Measurements from ENCODE around the gene CDC42BPG.

The CDC42BPG gene

GRCh38 chr11:64804346-64805210, 39.9 kb downstream of the CDC42BPG start:
- peak; percentile 46 for DNase-seq (ENCODE audit: low spot score)

- DNase-seq (ENCODE audit: low spot score): no peak
Measured at GRCh38 chr11:64803846-64804345, 40.6 kb downstream of the CDC42BPG start.

DNA sequence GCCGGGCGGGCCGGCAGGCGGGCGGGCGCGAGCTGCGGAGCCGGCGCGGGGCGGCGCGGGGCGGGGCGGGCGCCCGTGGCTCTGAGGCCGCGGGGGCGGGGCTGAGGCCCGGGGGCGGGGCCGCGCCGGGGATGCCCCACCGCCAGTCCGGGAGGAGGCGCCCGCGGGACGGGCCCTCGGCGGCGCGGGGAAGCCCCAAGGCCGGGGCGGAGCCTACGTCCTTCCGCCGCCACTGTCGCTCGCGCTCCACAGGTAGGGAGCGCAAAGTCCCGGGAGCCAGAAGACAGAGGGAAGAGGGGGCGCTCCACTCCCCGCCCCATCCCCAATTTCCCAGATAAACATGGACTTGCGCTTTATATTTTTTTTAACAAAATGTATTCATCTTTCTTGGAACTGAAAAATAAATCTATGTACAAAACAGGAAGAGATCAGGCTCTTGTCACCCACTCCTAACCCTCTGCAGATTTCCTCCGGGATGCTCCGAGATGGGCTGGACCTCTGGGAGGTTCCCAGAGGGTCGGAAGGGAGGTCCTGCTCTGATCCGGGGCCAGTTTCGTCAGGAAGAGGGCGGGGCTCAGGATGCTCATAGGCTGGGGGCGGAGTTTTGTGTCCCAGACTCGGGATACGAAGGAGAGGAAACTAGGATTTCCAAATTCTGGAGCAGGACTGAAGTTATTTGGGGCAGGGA, 41.2 kb downstream of the CDC42BPG start, which contains the start of gene MAP4K2:
TSS of gene MAP4K2 (minus strand) at position 57 of the 688 bp plus-strand sequence. CDS start 65 bp downstream, outside the sequence.
- peak; percentile 88 for DNase-seq (ENCODE audit: low spot score)

DNA sequence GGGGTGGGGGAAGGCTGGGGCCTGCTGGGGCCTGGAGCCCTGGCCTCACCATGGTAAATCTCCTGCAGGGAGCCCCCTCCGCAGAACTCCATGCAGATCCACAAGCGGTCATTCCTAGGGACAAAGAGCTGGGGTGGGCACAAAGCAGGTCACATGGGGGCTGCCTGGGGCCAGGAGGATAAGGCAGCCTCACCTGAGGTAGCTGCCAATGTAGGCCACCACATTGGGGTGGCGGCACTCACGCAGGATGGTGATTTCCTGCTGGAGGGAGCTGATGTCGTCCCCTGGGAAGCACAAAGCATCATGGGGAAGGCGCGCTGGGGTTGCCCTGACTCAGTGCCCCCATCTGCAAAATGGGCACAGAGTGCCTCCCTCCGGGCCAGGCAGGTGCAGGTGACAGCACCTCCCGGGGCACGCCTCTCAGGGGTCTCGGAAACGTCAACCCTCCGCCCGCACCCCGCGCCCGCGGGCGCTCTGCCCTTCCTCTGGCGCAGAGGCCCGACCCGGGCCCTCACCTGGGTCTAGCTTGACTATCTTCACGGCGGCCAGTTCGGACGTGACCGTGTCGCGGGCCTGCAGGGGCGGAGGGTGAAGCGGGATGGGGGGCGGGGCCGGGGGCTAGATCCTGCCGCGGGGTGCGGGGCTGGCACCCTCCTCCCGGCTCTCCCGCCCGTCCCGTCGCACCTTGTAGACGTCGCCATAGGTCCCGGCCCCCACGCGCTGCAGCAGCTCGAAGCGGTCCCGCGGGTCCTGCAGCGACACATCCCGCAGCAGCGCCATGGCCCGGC, 41.9 kb downstream of the CDC42BPG start:
- DNase-seq (ENCODE audit: low spot score): peak; percentile 18

DNA sequence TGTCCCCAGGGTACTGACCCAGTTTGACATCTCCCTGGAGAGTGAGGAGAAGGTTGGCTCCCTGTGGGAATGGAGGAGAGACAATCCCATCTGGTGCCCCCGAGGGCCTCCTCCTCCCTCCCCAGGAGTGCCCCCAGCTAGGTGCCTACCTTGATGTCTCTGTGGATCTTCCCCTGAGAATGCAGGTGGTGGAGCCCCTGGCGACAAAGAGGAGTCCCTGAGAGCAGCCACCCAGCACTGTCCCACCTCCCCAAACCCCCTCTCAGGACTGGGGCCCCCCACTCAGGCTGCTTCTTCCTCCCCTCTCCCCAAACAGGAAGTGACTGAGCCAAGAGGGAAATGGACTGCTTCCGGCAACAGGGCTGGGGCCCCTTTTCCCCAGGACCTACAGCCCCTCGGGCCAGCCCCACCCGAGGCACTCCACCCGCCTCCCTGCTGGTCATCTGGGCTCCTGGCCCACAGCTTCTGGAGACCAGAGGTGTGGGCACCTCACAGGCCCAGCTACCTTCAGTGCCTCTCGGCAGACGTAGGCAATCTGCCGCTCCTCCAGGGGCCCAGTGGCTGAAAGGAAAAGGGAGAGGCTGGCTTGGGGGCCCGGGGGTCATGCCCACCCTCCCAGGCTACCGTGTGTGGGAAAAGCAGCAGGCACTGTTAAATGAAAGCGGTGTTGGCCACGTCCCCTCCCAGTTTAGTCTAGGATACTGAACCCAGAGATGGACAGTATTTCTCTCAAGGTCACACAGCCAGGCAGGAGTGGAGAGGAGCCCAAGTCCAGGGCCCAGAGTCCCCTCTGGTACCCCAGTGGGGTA, 42.7 kb downstream of the CDC42BPG start:
- no peak for DNase-seq (ENCODE audit: low spot score)

DNA sequence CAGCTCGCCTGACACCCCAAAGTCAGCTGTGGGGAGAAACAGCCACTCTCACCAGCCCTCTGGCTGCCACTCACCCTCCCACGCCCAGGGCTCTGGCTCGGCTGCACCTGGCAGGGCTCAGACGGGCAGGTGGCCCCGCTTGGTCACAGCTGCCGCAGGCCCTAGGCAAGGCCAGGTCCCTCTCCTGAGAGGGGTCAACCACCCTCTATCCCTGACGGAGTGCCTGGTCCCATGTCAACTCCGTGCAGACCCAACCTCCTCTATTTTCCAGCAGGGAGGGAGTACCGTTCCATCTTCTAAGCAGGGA, 43.3 kb downstream of the CDC42BPG start:
- no peak for DNase-seq (ENCODE audit: low spot score)

DNA sequence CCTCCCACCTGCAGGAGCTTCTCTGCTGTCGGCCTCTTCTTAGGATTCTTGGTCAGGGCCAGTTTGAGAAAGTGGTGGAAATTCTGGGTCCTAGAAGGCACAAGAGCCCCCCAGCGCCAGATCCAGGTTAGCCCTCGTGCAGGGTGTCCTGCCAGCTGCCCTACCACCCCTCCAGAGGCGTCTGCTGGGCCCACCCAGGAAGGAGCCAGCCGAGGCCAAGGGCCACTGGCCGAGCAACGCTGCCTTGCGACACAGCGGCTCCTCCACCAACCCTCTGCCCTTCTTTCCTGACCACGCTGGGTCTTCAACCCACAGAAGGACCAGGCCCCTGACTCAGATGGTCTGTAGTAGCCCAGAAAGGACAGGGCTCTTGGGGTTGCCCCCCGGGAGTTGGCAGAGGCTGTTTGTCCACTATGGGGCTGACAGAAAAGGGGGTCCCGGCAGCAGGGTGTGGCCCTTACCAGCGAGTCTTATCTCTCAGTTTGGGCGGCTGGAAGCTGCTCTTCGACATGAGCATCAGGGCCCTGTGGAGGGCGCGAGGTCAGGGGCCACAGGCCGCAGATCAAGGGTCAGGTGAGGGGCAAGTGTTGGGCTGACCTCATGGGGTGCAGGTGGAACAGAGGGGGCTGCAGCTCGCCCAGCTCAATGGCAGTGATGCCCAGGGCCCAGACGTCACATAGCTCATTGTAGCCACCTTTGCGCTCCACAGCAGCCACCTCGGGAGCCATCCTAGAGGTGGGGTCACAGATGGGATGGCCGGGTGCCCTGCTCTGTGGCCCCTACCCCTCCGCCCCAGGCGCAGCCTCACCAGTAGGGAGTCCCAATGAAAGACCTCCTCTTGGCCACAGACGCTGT, 43.9 kb downstream of the CDC42BPG start:
- DNase-seq (ENCODE audit: low spot score): no peak

- peak; percentile 17 for DNase-seq (ENCODE audit: low spot score)
Measured at GRCh38 chr11:64799623-64800302, 44.7 kb downstream of the CDC42BPG start.

DNA sequence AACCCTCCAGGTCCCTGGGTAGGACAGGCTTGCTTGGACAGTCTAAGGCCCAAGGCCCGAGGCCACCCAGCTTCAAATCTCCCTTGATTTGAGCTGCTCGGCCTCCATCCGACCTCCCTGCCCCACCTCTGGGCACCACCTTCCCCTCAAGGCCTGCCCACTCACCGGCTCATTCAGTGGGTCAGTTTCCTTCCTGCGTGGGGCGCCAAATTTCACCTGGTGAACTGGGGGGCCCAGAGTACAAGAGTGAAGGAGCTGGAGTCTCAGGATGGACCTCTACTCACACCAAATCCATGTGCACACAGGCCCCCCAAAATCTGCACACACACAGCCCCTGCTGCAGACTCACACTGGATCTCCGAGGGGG, 45.2 kb downstream of the CDC42BPG start:
- DNase-seq (ENCODE audit: low spot score): no peak

DNA sequence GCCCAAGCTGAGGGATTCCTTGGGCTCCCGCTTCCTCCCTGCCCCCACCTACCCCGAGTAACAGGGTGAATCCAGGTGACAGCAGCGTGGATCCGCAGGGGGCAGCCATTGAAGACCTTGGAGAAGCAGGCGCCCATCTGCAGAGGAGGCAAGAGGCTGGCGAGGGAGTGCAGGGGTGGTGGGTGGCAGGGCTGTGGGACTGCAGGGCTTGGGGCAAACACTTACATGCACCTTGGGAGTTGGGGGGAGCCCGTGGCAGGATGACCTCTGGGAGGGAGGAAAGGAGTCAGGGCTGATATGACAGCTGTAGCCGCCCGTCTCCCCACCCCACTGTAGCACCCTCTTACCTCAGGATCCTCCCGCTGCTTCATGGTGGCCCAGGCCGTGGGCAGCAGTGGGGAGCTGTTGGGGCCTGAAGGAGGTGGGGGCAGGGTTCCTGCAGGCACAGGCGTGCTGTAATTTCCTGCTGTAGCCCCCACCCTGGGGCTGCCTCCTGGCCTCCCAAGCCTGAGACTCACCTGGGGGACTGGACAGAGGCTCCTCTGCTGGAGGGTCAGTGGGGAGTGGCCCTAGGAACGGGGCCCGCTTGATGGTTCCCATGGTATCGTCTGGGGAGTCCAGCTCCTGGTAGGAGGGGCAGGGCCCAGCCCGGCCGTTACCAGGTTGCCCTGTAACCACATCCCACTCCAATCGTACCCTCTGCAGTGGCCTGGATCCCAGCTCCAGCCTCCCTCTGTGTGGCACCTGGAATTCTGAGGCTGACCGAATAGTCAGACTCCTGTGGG, 47.5 kb downstream of the CDC42BPG start:
- no peak for DNase-seq (ENCODE audit: low spot score)

DNA sequence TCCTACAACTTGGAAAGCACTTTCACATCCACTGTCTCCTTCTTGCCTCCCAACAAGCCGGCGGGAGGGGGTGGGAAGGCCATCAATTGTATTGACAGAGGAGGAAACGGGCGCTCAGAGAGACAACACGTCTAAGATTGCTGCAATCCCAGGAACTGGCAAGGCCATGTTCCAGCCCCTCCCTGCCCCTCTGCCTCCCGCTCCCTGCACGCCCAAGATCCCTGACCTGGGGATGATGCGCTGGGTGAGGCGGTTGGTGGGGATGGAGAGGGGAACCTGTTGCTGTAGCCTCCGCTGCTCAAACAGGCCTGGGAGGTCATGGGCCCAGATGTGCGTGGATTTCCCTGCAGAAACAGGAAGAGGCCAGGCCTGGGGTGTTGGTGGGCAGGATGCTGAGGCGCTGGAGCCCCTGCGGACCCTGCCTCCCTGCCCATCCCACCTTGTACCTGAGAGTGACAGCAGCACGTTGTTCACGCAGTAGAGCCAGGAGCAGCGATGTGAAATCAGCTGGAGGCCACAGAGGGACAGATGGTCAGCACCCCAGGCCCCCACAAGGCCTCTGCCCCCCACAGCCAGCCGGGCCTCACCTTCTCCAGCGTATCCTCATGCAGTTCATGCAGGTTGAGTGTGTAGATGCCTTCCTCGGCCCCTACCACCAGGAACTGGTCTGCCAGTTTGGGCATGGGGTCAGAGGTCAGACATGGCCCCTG, 48.3 kb downstream of the CDC42BPG start:
- no peak for DNase-seq (ENCODE audit: low spot score)

GRCh38 chr11:64794526-64794925, 49.9 kb downstream of the CDC42BPG start:
- DNase-seq (ENCODE audit: low spot score): no peak

DNA sequence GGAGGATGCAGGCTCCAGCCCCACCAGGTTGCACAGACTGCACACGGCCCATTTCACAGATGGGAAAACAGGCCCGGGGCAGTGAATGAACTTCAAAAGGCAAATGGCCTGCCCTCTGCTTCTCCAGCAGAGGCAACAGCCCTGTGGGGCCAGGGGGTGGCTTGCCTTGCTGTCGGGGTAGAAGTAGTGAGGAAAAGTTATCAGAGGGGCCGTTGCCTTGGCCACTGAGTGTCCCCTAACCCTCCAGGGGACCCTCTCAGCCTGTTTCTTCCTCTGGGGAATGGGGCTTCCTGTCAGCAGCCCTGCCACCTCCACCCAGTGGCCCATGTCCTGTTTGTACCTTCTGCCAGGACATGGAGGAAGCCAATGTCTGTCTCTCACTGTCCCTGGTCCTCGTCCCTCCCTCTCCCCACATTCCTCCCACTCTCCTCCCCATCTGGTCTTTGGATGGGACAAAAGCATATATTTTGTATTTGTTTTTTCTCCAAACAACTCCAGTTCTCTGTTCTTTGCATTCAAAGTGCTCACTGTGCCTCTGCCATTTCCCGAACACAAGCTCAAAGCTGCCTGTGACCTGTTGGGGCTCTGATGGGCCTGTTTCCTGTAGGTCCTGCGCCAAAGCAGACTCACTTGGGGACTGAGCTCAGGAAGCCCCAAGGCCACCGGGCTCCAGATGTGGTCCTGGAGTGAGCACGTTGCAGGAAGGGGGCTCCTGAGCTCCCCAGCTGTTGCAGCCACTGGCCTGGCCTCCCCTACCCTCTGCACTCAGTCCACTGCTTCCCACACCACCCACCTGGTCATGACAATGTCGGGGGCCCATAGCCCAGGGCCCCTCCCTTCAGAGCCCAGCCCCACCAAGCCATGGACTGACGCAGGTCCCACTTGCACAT, 50.9 kb downstream of the CDC42BPG start:
- no peak for DNase-seq (ENCODE audit: low spot score)

DNA sequence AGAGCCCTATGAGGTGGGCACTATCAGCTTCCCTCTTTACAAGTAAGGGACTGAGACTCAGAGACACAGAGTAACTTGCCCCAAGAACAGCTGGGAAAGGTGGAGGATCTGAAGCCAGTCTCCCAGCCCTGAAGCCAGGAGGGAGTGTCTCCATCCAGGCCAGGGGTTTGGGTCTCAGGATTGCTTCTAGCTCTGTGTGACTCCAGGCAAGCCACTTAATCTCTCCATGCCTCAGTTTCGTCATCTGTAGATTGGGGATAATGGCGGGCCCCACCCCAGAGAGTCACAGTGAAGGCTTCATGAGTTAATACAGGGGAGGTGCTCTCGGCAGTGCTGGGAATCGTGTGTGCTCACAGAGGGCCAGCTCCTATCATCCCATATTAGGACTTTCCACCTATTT, 52.0 kb downstream of the CDC42BPG start:
- DNase-seq (ENCODE audit: low spot score): no peak

GRCh38 chr11:64791781-64792291, 52.6 kb downstream of the CDC42BPG start:
- no peak for DNase-seq (ENCODE audit: low spot score)

DNA sequence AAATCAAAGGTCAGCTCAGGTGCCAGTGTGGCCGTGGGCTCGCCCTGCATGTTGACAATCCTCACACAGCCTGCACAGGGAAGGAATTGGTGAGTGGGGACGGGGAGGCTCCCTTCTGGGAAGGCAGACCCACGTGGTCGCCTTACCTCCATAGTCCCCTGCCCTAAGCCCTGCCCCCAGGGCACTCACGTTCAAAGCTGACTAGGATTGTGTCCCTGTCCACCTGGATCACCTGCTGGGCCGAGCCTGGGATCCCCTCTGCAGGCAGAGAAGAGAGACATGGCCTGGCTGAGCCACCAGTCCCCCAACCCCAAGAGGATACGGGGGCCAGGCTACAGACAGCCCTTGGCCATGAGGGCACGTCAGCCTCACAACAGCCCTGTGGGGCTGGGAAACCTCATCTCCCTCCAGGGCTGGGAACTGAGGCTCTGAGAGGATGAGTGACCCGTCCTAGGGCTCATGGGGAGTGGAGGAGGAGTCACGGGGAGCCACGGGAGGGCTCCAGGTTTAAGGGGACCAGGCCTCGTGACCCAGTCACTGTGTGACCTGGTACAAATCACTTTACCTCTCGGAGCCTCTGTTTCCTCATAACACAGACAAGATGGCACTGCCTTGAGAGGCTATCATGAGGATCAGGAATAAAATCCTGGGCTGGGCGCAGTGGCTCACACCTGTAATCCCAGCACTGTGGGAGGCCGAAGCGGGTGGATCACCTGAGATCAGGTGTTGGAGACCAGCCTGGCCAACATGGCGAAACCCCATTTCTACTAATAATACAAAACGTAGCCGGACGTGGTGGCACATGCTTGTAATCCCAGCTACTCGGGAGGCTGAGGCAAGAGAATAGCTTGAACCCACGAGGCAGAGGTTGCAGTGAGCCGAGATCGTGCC, 54.0 kb downstream of the CDC42BPG start:
- no peak for DNase-seq (ENCODE audit: low spot score)
